ENCODE measurements around the gene SLC25A6. TPM values are rescaled to one million over a fixed set of nuclear protein-coding genes. Genes with fewer than 3 reads are reported as not detected.
A peak's percentile ranks its signal among the peaks of the same experiment; 100 is the strongest.

SLC25A6 gene
- total RNA-seq, 1 experiment from 2014 or later: 496 TPM

GRCh38 chrX:1400742-1401471 is 9.0 kb upstream of the SLC25A6 start:
- DNase-seq: peak; percentile 80
- peaks cover 25% of the 10 kb centered on the region for H3K36me3 ChIP-seq (replicated peaks; ENCODE audit: control insufficient read depth, insufficient read depth, low read length)
- no peak overlapping the region for H3K4me3 ChIP-seq (ENCODE audit: insufficient read depth, low read depth, low read length)
- H3K27me3 ChIP-seq (ENCODE audit: control insufficient read depth, insufficient read depth, low read length): no peaks in the 10 kb centered on the region

- Histone ChIP-seq H3K36me3 (replicated peaks; ENCODE audit: control insufficient read depth, insufficient read depth, low read length) (peaks cover 25% of the 10 kb centered on the region), H3K27me3 (ENCODE audit: control insufficient read depth, insufficient read depth, low read length) (no peaks in the 10 kb centered on the region), H3K4me3 (ENCODE audit: insufficient read depth, low read depth, low read length) (no peak overlapping the region)
- DNase-seq: no peak
Observed at GRCh38 chrX:1400049-1400448, 8.1 kb upstream of the SLC25A6 start.

- DNase-seq: peak; percentile 46
- Histone ChIP-seq H3K4me3 (ENCODE audit: insufficient read depth, low read depth, low read length) (no peak overlapping the region), H3K36me3 (replicated peaks; ENCODE audit: control insufficient read depth, insufficient read depth, low read length) (peaks cover 17% of the 10 kb centered on the region), H3K27me3 (ENCODE audit: control insufficient read depth, insufficient read depth, low read length) (no peaks in the 10 kb centered on the region)
Observed at GRCh38 chrX:1398431-1399340, 6.8 kb upstream of the SLC25A6 start.

- DNase-seq: no peak
- H3K36me3 ChIP-seq (replicated peaks; ENCODE audit: control insufficient read depth, insufficient read depth, low read length): peaks cover 11% of the 10 kb centered on the region
- no peak overlapping the region for H3K4me3 ChIP-seq (ENCODE audit: insufficient read depth, low read depth, low read length)
- no peaks in the 10 kb centered on the region for H3K27me3 ChIP-seq (ENCODE audit: control insufficient read depth, insufficient read depth, low read length)
Observed at GRCh38 chrX:1397441-1398270, 5.7 kb upstream of the SLC25A6 start.

GRCh38 chrX:1397001-1397400 is 5.1 kb upstream of the SLC25A6 start:
- Histone ChIP-seq H3K27me3 (ENCODE audit: control insufficient read depth, insufficient read depth, low read length) (no peaks in the 10 kb centered on the region), H3K36me3 (replicated peaks; ENCODE audit: control insufficient read depth, insufficient read depth, low read length) (peaks cover 11% of the 10 kb centered on the region), H3K4me3 (ENCODE audit: insufficient read depth, low read depth, low read length) (no peak overlapping the region)
- DNase-seq: no peak

GRCh38 chrX:1395646-1396216 is 3.8 kb upstream of the SLC25A6 start:
- no peak overlapping the region for H3K4me3 ChIP-seq (ENCODE audit: insufficient read depth, low read depth, low read length)

GRCh38 chrX:1394731-1395501 is 3.0 kb upstream of the SLC25A6 start:
- Histone ChIP-seq H3K27me3 (ENCODE audit: control insufficient read depth, insufficient read depth, low read length) (no peaks in the 10 kb centered on the region), H3K4me3 (ENCODE audit: insufficient read depth, low read depth, low read length) (no peak overlapping the region), H3K36me3 (replicated peaks; ENCODE audit: control insufficient read depth, insufficient read depth, low read length) (peaks cover 19% of the 10 kb centered on the region)
- no peak for DNase-seq

More at GRCh38 chrX:1395646-1396216, 3.8 kb upstream of the SLC25A6 start:
- no peak for DNase-seq
- Histone ChIP-seq H3K27me3 (ENCODE audit: control insufficient read depth, insufficient read depth, low read length) (no peaks in the 10 kb centered on the region), H3K36me3 (replicated peaks; ENCODE audit: control insufficient read depth, insufficient read depth, low read length) (peaks cover 14% of the 10 kb centered on the region)

- Histone ChIP-seq H3K27me3 (ENCODE audit: control insufficient read depth, insufficient read depth, low read length) (no peaks in the 10 kb centered on the region), H3K36me3 (replicated peaks; ENCODE audit: control insufficient read depth, insufficient read depth, low read length) (peaks cover 28% of the 10 kb centered on the region), H3K4me3 (ENCODE audit: insufficient read depth, low read depth, low read length) (no peak overlapping the region)
- no peak for DNase-seq
Observed at GRCh38 chrX:1393871-1394615, 2.1 kb upstream of the SLC25A6 start.

GRCh38 chrX:1392376-1393068 is 609 bp upstream of the SLC25A6 start:
- Histone ChIP-seq H3K36me3 (replicated peaks; ENCODE audit: control insufficient read depth, insufficient read depth, low read length) (peaks cover 42% of the 10 kb centered on the region), H3K27me3 (ENCODE audit: control insufficient read depth, insufficient read depth, low read length) (no peaks in the 10 kb centered on the region), H3K4me3 (ENCODE audit: insufficient read depth, low read depth, low read length) (peak overlapping the region; percentile 89)
- DNase-seq: peak; percentile 84

GRCh38 chrX:1391370-1391706 is 575 bp downstream of the SLC25A6 start:
- H3K27me3 ChIP-seq (ENCODE audit: control insufficient read depth, insufficient read depth, low read length): no peaks in the 10 kb centered on the region
- H3K4me3 ChIP-seq (ENCODE audit: insufficient read depth, low read depth, low read length): peak overlapping the region; percentile 100
- peak; percentile 98 for DNase-seq
- peaks cover 48% of the 10 kb centered on the region for H3K36me3 ChIP-seq (replicated peaks; ENCODE audit: control insufficient read depth, insufficient read depth, low read length)

- Histone ChIP-seq H3K27me3 (ENCODE audit: control insufficient read depth, insufficient read depth, low read length) (no peaks in the 10 kb centered on the region), H3K36me3 (replicated peaks; ENCODE audit: control insufficient read depth, insufficient read depth, low read length) (peaks cover 47% of the 10 kb centered on the region), H3K4me3 (ENCODE audit: insufficient read depth, low read depth, low read length) (peak overlapping the region; percentile 100)
- DNase-seq: no peak
Observed at GRCh38 chrX:1390621-1391369, 1.1 kb downstream of the SLC25A6 start.

- Histone ChIP-seq H3K4me3 (ENCODE audit: insufficient read depth, low read depth, low read length) (no peak overlapping the region), H3K27me3 (ENCODE audit: control insufficient read depth, insufficient read depth, low read length) (no peaks in the 10 kb centered on the region), H3K36me3 (replicated peaks; ENCODE audit: control insufficient read depth, insufficient read depth, low read length) (peaks cover 52% of the 10 kb centered on the region)
- no peak for DNase-seq
Observed at GRCh38 chrX:1389993-1390285, 2.0 kb downstream of the SLC25A6 start.
